GM19193 (cell line): Measurements from ENCODE around the gene PPP1R1C.

Experiments used
- POLR2A ChIP-seq: IDR thresholded peaks from 4 replicates; pipeline ENCODE4 v1.6.1; 2011; ENCODE audit not compliant: insufficient read depth, insufficient read length; ENCODE audit errors: extremely low read depth

The PPP1R1C gene

GRCh38 chr2:181958726-181959125 is 26.9 kb upstream of the PPP1R1C start:
- TF ChIP-seq POLR2A: no peak

GRCh38 chr2:181959508-181959907 is 26.1 kb upstream of the PPP1R1C start:
- TF ChIP-seq POLR2A: no peak

- TF ChIP-seq POLR2A: no peak
These were observed 23.5 kb upstream of the PPP1R1C start for GRCh38 chr2:181962142-181962541.

- no peak for TF ChIP-seq POLR2A
These were observed 15.4 kb upstream of the PPP1R1C start for GRCh38 chr2:181970160-181970794.

GRCh38 chr2:181971032-181971431 is 14.6 kb upstream of the PPP1R1C start:
- no peak for TF ChIP-seq POLR2A

- TF ChIP-seq POLR2A: no peak
These were observed 13.1 kb upstream of the PPP1R1C start for GRCh38 chr2:181972431-181973170.

GRCh38 chr2:181973171-181973783 is 12.4 kb upstream of the PPP1R1C start:
- no peak for TF ChIP-seq POLR2A

- TF ChIP-seq POLR2A: no peak
These were observed 7.8 kb upstream of the PPP1R1C start for GRCh38 chr2:181977661-181978350.

- no peak for TF ChIP-seq POLR2A
These were observed 7.1 kb upstream of the PPP1R1C start for GRCh38 chr2:181978351-181979150.

GRCh38 chr2:181984060-181984459 is 1.6 kb upstream of the PPP1R1C start:
- no peak for TF ChIP-seq POLR2A

GRCh38 chr2:181984814-181985631 is 630 bp upstream of the PPP1R1C start:
- no peak for TF ChIP-seq POLR2A

- TF ChIP-seq POLR2A: no peak
These were observed 2.7 kb downstream of the PPP1R1C start for GRCh38 chr2:181988154-181988924.

GRCh38 chr2:181989099-181989498 is 3.4 kb downstream of the PPP1R1C start:
- TF ChIP-seq POLR2A: no peak
